Measurements from ENCODE around the gene SORCS3.

GRCh38 chr10:105140600-105140999 lies 499.5 kb downstream of the SORCS3 start:
- TF ChIP-seq CTCF (optimal IDR thresholded peaks at IDR 0.05 in 1 of 3, IDR thresholded peaks at IDR 0.05 in 1 of 3, conservative IDR thresholded peaks at IDR 0.05 in 1 of 3; ENCODE audit: extremely low read depth in 1 of 3, insufficient read depth in 2 of 3, low read length in 3 of 3), result no peak
- TF ChIP-seq EZH2 (IDR thresholded peaks at IDR 0.05; ENCODE audit: low read length), result no peak
